ENCODE results near the gene PRKCZ. TPM values are rescaled to one million over a fixed set of nuclear protein-coding genes. Genes with fewer than 3 reads are reported as not detected.
"Not testable (repeated sequence)": the region's sequence is repeated elsewhere in the genome, so short reads cannot be mapped to it uniquely, and the experiment has no call there.

PRKCZ gene
- total RNA-seq, 1 experiment from 2014 or later: 14.3 TPM

DNA sequence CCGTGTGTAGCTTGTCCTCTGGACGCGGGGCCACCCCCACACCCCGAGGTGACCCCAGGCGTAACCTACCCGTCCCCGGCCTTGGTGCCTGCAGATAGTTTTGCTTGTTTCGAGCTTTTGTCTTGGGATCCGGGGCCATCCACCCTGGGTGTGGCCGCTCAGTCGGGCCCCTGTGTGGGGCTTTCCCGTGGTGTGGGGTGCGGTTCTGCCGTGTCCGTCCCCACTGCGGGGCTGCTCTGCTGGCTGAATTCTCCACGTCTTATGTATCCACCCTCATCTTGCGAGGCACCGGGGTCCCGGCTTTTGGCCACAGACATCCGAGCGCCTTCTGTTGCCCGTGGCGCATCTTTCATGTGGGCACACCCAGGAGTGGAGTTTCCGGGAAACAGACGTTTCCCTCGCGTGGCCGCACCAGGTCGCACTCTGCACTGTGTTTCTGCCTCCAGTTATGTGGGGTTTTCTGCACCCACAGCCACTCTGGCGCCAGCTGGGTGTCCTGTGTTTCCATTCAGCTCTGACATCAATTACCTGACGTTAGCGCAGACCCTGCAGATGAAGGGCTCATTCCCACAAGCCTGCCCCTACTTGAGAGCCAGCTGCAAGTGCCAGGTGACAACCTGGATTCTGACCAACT lies 64.9 kb downstream of the PRKCZ start:
- DNase-seq (ENCODE audit: low read depth): no peak

DNA sequence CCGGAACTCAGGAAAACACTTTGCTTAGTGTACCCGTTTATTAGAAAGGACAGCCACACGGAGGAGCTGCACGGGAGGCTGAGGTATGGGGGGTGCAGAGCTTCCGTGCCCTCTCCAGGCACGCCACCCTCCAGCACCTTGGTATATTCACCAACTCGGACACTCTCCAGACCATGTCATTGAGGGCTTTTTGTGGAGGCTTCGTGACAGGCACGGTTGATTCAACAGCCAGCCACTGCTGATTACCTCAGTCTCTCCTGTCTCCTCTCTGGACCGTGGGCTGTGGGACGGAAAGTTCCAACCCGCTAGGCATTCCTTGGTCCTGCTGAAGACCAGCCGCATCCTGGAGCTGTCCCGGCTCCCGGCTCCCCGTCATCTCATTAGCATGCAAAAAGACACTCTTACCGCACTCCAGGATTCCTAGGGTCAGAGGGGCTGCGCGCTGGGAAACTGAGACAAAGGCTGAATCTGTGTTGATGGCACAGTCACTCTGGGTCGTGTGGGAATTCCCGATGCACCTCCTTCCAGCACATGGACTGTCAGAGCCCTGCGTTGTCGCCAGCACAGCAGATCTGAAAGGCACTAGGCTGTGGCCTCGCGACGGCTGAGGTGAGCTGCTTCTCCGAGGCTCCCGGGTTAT lies 65.6 kb downstream of the PRKCZ start:
- no peak for DNase-seq (ENCODE audit: low read depth)

DNA sequence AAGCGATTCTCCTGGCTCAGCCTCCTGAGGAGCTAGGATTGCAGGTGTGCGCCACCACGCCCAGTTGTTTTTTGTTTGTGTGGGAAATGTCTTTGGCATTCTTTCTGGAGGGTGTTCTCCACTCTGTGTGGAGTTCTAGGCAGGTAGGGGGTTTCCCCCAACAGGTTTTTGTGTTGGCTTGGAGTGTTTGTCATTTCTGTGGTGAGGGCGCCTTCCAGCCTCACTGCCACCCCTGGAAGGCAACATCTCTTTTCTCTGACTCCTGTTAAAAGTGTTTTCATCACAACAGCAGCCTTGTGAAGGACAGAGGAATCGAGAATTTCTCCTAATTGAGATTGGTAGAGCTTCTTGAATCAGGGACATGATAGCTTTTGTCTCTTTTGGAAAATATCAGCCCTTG lies 69.7 kb downstream of the PRKCZ start:
- DNase-seq (ENCODE audit: low read depth): no peak

DNA sequence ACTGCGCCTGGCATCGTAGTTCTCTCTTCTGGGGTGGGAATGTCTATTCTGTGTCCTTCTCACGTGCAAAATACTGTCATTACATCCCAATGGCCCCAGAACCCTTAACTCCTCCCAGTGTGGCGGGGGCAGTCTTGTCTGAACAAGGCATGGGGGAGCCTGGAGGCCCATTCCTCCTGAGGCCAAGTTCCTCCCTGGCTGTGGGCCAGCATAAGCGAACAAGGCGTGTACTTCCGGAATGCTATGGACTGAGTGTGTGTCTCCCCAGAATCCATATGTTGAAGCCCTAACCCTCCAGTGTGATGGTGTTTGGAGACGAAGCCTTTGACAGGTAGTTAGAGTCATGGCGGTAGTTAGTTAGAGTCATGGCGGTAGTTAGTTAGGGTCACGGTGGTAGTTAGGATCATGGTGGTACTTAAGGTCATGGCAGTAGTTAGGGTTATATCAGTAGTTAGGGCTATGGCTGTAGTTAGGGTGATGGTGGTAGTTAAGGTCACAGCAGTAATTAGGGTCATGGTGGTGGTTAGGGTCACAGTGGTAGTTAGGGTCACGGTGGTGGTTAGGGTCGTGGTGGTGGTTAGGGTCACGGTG lies 71.0 kb downstream of the PRKCZ start:
- no peak for DNase-seq (ENCODE audit: low read depth)

DNA sequence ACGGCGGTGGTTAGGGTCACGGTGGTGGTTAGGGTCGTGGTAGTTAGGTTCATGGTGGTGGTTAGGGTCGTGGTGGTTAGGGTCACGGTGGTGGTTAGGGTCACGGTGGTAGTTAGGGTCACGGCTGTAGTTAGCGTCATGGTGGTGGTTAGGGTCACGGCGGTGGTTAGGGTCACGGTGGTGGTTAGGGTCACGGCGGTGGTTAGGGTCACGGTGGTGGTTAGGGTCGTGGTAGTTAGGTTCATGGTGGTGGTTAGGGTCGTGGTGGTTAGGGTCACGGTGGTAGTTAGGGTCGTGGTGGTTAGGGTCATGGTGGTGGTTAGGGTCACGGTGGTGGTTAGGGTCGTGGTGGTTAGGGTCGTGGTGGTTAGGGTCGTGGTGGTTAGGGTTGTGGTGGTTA lies 71.6 kb downstream of the PRKCZ start:
- DNase-seq (ENCODE audit: low read depth): not testable (repeated sequence)

DNA sequence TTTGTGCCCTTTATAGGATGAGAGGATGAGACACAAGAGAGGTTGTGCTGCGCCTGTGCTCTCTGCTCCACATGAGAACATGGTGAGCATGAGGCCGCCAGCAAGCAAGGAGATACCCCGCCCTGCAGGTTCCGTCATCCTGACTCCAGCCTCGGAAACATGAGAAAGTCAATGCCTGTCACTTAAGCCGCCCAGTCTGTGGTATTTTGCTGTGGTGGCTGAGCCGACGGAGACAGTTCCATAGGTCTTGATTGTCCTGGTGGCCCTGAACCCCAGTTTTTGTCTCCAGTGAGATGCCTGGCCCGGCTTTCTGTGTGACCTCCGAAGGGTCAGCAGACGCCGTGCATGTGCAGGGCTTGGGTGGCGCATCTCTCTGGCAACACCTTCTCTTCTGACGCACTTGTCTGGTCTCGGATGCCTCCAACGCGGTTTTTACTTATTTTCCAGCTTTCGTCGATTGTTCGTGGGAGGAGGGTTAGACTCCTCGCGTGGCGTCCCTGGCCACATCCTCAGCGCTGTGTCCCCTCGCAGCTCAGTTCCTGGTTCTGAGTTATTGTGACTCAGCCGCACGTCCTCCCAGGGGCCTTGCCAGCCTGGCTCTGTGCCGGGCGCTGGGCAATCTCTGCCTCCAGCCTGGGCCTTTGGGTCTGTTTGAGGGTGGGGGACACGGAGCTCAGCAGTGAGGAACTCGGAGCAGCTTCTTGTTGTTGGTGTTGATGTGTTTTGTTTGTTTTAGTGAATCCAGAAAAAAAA lies 74.4 kb downstream of the PRKCZ start:
- DNase-seq (ENCODE audit: low read depth): no peak

DNA sequence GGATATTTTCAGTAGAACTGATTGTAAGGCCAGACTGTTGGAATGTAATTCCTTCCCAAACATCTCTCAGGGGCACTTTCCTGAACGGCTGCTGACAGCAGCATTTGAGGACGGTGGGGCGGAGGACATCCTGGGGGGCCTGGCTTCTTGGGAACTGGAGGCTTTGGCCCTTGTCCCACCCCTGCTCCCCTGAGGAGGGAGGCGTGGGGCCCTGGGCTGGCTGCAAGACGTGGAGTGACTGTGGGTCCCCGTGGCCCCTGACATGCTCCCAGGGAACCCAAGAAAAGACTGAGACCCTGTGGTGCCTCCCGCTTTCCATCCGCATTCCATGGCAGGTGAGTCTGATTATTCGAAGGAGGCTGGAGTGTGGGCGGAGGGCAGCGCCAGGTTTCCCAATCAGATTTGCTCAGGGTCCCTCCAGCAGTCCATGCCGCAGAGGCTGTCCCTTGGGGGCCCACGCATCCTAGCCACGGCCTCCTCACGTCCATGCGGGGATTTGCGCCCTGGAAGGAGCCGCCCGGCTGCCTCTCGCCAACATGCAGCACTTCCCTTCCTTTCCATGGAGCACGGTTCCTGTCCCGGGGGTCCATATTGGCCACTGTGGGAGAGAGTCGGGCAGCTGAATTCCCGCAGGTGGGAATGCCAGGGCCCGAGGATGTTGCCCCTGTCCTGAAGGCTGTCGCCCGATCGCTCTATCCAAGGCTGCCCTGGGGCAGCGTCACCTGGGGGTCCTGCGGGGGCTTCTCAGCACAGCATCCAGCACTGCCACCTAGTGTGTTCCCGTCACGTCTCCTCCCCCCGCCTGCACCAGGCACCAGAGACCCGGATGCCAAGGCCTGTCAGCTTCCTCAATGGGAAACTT lies 75.4 kb downstream of the PRKCZ start:
- no peak for DNase-seq (ENCODE audit: low read depth)

DNA sequence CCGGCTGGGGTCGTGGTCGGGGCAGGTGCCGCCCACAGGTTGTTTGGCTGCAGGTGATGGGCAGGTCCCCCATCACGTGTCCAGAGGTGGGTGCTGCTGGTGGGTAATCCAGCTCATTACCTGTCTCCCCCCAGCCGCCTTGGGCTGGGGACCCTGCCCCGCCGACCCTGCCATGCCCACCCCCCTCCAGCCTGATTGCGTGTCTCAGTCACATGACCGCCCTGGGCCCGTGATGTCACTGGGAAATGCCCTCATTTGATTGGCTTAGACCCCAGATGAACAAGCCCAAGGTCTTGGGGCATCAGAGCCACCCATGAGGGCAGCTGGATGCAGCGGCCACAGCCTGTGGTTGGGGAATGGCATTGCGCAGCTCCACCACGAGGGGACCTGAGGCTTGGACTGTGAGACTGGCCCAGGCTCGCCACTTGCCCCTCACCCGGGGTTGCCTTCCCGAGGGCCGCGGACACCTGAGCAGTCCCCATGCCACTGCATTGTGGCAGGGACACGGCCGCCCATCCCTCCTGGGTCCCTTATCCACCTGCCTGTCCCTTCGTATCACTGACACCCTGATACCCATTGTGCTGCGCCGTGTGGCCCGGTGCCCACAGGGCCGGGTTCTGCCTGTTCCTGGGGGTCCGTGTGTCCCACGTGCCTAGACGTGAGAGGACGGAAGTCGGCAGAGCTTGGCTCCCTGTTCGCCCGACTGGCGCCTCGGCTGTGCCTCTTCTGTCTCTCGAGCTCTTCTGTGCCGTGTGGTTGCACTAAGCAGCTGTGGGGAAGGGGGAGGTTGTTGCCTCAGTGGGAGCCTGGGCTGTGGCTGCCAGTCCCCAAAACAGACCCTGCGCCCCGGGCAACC lies 76.3 kb downstream of the PRKCZ start:
- DNase-seq (ENCODE audit: low read depth): no peak

DNA sequence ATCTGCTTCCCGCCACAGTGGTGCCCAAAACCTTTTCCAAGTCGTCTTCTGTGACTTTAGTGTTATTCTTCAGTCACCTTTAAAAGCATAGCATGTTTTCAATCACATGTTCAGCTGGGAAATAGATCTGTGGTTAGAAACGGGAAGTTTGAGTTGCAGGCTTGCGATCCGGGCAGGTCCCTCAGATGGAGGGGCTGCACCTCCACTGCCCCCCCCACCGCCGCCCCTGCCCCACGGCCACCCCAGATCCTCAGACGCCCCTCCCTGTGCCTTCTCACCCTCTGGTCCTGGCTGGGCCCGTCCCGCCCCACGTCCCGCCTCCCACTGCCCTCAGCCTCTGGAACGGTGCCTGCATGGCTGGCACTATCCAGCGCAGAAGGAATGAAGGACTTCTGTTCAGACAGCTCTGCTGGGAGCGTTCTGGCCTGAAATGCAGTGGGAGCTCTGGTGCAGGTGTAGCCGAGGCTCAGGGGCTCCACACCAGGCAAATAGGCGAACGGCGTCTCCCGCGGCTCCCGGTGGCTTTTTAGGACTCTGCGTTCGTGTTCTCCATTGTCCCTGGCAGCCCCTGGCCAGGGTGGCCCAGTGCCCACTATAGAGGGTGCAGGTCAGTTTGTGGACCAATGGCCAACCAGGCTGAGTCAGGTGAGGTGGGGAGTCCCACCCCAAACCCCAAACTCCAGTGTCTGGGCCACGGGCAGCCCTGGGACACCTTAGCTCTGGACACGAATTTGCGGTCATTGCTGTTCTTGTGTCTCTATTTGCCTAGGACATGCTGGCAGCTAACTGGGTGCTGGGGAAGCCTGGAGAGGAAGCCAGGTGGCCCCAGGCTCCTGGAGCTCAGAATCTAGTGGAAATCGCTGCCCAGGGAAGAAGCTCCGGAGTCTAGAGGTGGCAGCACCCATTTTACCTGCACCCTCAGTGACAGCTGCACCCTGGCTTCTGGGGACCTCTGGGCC lies 77.3 kb downstream of the PRKCZ start:
- no peak for DNase-seq (ENCODE audit: low read depth)

DNA sequence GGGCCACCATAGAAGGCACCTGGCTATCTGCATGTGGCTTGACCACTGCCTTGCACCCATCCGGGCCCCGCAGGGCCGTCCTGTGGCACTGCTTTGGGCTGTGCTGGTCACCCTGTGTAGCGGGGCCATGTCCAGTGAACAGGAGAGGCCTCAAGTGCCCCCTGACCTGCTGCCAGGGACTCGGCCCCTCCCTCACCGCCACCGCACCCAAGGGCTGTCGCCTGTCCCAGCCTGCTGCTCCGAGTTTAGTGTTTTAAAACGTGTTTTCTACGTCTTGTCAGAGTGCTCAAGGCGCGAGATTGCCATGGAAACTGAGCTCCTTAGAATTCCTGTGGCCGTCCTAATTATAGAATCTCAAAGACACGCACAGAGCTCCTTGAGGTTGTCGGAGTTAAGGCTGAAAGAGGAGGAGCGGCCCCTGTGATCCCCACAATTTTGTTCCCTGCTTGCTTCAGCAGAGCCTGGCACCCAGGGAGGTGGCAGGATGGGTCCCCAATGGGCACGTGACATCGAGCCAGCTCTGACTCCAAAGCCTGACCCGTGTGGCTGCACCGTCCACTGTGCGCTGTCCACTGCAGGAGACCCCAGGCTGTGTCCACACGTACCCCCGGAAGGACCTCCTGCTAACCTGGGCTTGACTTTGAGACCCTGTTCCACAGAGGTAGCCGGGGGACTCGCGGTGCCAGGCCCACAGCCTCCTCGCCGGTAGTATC lies 78.1 kb downstream of the PRKCZ start:
- no peak for DNase-seq (ENCODE audit: low read depth)

DNA sequence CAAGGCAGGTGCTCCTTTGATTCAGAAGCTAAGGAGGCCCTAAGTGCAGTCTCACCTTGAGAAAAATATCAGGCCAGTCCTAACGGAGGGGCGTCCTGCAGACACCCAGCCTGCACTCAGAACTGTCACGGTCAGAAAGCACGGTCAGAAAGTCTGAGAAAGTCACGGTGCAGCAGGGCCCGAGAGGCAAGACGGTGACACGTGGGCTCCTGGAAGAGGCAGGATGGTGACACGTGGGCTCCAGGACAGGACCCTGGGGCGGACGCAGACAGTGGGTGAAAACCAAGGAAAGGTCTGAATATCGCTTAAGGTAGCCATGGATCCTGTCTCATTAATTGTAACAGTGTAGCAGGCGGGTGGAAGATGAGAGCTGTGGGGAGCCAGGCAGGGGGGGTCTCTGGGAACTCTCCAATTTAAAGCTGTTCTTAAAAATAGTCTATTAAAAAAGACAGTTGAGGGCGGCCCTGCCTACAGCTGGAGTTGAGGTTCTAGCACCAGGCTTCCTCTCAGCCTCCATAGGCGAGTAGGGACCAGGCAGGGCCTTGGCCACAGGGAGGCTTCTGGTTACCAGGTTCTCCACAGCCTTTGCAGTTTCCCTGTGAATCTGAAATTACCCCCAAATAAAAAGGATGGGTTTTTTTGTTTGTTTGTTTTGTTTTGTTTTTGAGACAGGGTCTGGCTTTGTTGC lies 79.2 kb downstream of the PRKCZ start:
- no peak for DNase-seq (ENCODE audit: low read depth)

DNA sequence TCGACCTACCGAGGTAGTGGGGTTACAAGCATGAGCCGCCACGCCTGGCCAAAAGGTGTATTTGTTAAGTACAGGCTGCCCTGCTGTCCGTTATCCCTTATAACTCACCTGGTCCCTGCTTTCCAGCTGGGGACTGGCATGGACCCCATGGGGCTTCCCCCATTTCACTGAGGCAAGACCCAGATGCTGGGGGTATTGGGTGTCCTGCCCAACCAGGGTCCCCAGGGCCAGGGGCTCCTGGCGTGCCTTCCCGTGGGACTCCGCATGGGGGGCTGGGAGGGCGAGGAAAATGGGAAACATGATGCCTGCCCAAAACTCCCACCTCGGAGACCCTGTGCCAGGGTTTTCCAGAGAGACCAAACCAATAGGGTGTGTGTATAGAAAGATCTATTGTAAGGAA lies 79.9 kb downstream of the PRKCZ start:
- DNase-seq (ENCODE audit: low read depth): no peak

DNA sequence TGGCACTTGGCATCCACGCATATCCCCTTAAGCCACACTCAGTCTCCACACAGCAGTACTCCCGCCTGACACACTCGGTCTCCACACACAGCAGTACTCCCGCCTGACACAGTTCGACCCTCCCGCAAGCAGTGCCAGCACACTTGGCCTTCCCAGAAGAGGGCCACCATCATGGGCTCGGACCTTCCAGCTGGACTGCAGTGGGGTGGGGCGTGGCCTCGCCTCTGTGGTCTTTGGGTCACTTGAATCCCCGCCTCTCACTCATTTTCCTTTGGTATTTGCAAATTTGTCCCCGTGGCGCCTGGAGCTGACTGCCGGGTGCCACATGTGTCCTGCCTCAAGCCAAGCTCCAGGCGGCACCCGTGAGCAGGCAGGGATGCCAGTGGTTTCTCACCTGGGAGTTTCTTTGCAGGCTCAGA lies 80.7 kb downstream of the PRKCZ start:
- DNase-seq (ENCODE audit: low read depth): no peak

DNA sequence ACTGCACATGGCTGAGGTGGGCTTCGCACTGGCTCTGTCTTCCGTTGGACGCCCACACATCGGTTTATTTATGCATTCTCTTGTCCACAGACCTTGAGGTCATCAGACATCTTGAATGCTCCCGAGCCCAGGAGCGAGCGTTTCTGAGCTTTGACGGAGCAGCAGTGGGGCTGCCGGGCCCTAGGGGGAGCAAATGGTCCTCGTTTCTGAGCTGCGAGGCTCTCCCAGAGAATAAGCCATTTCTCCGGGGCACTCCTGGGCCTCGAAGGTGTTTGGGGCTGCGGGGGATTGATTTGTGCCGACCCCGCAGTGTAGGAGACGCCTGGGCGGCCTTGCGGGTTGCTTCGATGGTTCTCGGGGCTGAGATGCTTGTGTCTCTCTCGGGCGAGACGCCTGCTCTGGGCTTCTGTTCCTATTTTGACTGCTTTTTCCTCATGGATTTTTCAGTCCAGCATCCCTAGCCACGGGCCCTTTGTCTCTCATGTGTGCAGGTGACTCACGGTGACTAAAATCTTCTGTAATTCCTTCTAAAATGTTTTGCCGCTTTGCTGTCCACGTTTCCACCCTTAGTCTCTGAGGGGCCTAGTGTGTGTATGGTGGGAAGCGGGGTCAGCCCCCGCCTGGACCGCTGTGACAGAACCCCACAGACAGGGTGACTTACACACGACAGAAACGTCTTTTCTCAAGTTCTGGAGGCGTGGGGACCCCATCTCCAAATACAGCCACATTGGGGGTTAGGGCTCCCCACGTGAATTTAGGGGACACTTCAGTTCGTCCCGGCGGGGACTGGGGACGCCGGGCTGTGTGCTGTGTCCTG lies 82.2 kb downstream of the PRKCZ start:
- DNase-seq (ENCODE audit: low read depth): peak; percentile 80

DNA sequence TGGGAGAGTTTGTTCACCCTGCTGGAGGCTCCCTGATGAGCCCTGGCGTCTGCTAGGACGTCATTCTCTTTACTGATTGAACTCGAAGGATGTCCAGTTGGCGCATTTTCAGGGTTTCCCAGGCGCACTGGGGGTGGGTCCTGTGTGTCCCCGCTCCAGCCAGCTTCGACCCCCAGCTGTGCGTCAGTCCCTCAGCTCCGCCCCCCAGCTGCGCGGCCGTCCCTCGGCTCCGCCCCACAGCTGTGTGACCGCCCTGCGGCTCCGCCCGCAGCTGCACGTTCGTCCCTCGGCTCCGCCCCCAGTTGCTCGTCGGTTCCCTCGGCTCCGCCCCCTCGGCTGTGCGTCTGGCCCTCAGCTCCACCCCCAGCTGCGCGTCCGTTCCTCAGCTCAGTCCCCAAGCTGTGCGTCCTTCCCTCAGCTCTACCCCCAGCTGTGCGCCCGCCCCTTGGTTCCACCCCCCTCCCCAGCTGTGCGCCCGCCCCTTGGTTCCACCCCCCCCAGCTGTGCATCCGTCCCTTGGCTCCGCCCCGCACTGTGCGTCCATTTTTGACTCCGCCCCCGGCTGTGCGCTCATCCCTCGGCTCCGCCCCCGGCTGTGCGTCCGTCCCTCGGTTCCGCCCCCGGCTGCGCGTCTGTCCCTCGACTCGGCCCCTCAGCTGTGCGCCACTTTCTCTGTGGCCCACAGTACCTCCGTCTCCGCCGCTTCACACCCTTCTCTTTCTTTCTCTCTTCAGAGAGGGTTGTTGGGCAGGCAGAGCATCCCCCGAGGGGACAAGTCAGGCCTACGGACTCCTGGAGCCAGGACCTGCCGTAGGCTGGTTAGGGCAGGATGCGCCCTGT lies 83.0 kb downstream of the PRKCZ start:
- peak; percentile 100 for DNase-seq (ENCODE audit: low read depth)

DNA sequence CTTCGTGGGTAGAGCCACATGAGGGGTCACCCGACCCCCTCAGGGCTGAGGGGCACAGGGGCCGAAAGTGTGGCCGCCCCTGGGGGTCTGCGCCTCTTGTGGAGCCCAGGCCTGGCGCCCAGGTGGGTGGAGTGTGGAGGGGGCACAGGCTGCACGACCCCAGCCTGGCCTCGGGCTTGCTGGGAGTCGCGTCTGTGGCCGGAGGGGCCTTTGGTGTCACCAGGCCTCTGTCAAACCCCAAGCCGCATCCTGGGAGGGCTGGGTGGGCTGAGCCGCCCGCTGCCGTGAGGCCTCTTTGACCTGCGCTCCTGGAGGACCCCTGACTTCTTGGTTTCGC lies 83.6 kb downstream of the PRKCZ start:
- no peak for DNase-seq (ENCODE audit: low read depth)

DNA sequence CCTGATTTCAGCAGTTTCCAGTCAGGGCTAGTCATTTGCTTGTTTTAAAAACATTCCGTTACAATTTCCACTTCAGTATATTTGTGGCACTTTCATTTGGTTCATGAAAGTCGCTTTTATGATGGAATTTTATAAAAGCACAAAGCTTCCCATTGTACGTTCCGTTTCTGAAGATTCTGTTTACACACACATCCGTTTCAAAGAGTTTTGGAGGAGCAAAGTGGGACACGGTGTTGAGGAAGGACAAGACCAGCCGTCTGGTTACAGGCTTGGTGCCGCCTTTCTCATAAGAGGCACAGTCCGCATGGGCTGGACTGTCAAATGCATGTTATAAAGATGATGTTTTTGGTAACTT lies 84.0 kb downstream of the PRKCZ start:
- no peak for DNase-seq (ENCODE audit: low read depth)

Data from Daoy (cell line).